Endothelial cell of umbilical vein (primary cell): ENCODE measurements around the gene B3GALT5. TPM values are rescaled to one million over a fixed set of nuclear protein-coding genes. Genes with fewer than 3 reads are reported as not detected.

Experiments
- BruUV-seq: library from RNA; stranded (reverse); fragments of 400-500 nt; replicated peaks from 2 replicates; lab custom pipeline; 2021; lab: Mats Ljungman, UMichigan
- CTCF ChIA-PET: fragments of 300-600, 350-600 bp; sonication (Branson Sonifier 250); formaldehyde crosslinking; loops from one replicate; lab custom pipeline; 2021; ENCODE audit warnings: antibody characterized with exemption, inconsistent platforms; lab: Charles Lee
- POLR2A ChIA-PET: fragments of 300-600, 350-600 bp; sonication (Branson Sonifier 250); formaldehyde crosslinking; loops from one replicate; lab custom pipeline; 2021; ENCODE audit warnings: antibody characterized with exemption, inconsistent platforms; lab: Charles Lee
- DNase-seq: peaks from one replicate; pipeline ENCODE4 v3.0.0-alpha.2; 2011; ENCODE audit warnings: low read depth, low spot score
- FAIRE-seq: peaks from 2 replicates; lab custom pipeline; 2011; peaks lifted over from hg19 to GRCh38; lab: Jason Lieb, UNC
- H2AFZ ChIP-seq: 2 replicates; pipeline ENCODE4 v1.6.0; 2012; ENCODE audit warnings: low read depth, low read length, control low read depth, inconsistent platforms
- H3K27ac ChIP-seq: 2 replicates; pipeline ENCODE4 v1.5.1; 2011; ENCODE audit warnings: low read depth, mild to moderate bottlenecking, control low read depth, low read length, moderate library complexity; ENCODE audit not compliant: insufficient read depth
- H3K27me3 ChIP-seq, 2 experiments: 2 replicates each; pipeline versions ENCODE4 v1.6.0 to v1.6.1; 2011; ENCODE audit warnings: low read length in 2 of 2, mixed read lengths in 1 of 2; ENCODE audit not compliant: control insufficient read depth in 2 of 2, insufficient read depth in 2 of 2
- H3K36me3 ChIP-seq, 2 experiments: 2 replicates in 1 of 2; 3 replicates in 1 of 2; pipeline ENCODE4 v1.5.1; 2011; ENCODE audit warnings: low read length in 2 of 2, mild to moderate bottlenecking in 1 of 2, moderate library complexity in 1 of 2; ENCODE audit not compliant: control insufficient read depth in 2 of 2, insufficient read depth in 2 of 2; ENCODE audit errors: extremely low read depth in 1 of 2
- H3K4me1 ChIP-seq: 3 replicates; pipeline ENCODE4 v1.5.1; 2011; ENCODE audit warnings: mild to moderate bottlenecking, low read length; ENCODE audit not compliant: control insufficient read depth, insufficient read depth; ENCODE audit errors: extremely low read depth
- H3K4me2 ChIP-seq: 2 replicates; pipeline ENCODE4 v1.6.1; 2011; ENCODE audit warnings: low read length, control low read depth, mixed read lengths; ENCODE audit not compliant: insufficient read depth
- H3K4me3 ChIP-seq, 3 experiments: fragments of 200-600 bp in 1 of 3; sonication (generic), shearing (Covaris generic) in 1 of 3; replicated peaks in 1 of 3; 2 replicates each; pipeline ENCODE4 v1.5.1; 2011 to 2016; ENCODE audit warnings: control low read depth in 3 of 3, low read length in 3 of 3, mild to moderate bottlenecking in 2 of 3, inconsistent platforms in 1 of 3, low read depth in 1 of 3, moderate library complexity in 1 of 3; ENCODE audit not compliant: insufficient read depth in 1 of 3
- H3K79me2 ChIP-seq: 2 replicates; pipeline ENCODE4 v1.6.0; 2012; ENCODE audit warnings: low read length, inconsistent platforms; ENCODE audit not compliant: control insufficient read depth, insufficient read depth
- H3K9ac ChIP-seq: replicated peaks from 2 replicates; pipeline ENCODE3; 2011; ENCODE audit warnings: low read length, control low read depth; ENCODE audit not compliant: insufficient read depth; ENCODE audit errors: extremely low read depth
- H3K9me1 ChIP-seq: replicated peaks from 3 replicates; pipeline ENCODE4 v1.6.0; 2011; ENCODE audit warnings: mild to moderate bottlenecking, low read length; ENCODE audit not compliant: control insufficient read depth, insufficient read depth; ENCODE audit errors: extremely low read depth
- H3K9me3 ChIP-seq: replicated peaks from 2 replicates; pipeline ENCODE4 v1.5.1; 2012; ENCODE audit warnings: low read length, inconsistent platforms; ENCODE audit not compliant: control insufficient read depth, insufficient read depth
- H4K20me1 ChIP-seq: replicated peaks from 2 replicates; pipeline ENCODE3; 2011; ENCODE audit warnings: mild to moderate bottlenecking, low read length; ENCODE audit not compliant: control insufficient read depth, insufficient read depth; ENCODE audit errors: extremely low read depth
- CTCF ChIP-seq, 2 donors: IDR thresholded peaks; 1 replicate in 1 of 2; 2 replicates in 1 of 2; pipeline ENCODE4 v1.5.1; 2011; ENCODE audit warnings: low read length in 2 of 2, mild to moderate bottlenecking in 2 of 2, moderate library complexity in 2 of 2, control low read depth in 1 of 2, inconsistent platforms in 1 of 2, low read depth in 1 of 2; ENCODE audit not compliant: insufficient read depth in 1 of 2; ENCODE audit errors: extremely low read depth in 1 of 2
- EZH2 ChIP-seq: IDR thresholded peaks from 2 replicates; pipeline ENCODE4 v1.6.1; 2012; ENCODE audit warnings: borderline replicate concordance, low read depth, mild to moderate bottlenecking, moderate library complexity, low read length, inconsistent platforms; ENCODE audit not compliant: severe bottlenecking
- FOS ChIP-seq: IDR thresholded peaks from 2 replicates; pipeline ENCODE4 v1.6.1; 2011; ENCODE audit warnings: mild to moderate bottlenecking, low read length, moderate library complexity, borderline replicate concordance; ENCODE audit not compliant: insufficient read depth
- GATA2 ChIP-seq: IDR thresholded peaks from 2 replicates; pipeline ENCODE4 v1.7.0; 2011; ENCODE audit warnings: low read depth, mild to moderate bottlenecking, moderate library complexity, mixed read lengths, low read length; ENCODE audit not compliant: insufficient read length, insufficient read depth
- JUN ChIP-seq: IDR thresholded peaks from 2 replicates; pipeline ENCODE4 v1.6.1; 2011; ENCODE audit warnings: borderline replicate concordance, low read depth; ENCODE audit not compliant: insufficient read length, insufficient read depth
- MAX ChIP-seq: IDR thresholded peaks from 2 replicates; pipeline ENCODE4 v1.6.1; 2011; ENCODE audit not compliant: insufficient read depth, insufficient read length
- MYC ChIP-seq: IDR thresholded peaks from one replicate; pipeline ENCODE4 v1.6.1; 2011; ENCODE audit warnings: mild to moderate bottlenecking, low read depth, low read length
- POLR2A ChIP-seq: IDR thresholded peaks from 2 replicates; pipeline ENCODE4 v1.6.1; 2012; ENCODE audit warnings: low read depth, mild to moderate bottlenecking, control low read depth, low read length
- POLR2AphosphoS5 ChIP-seq: IDR thresholded peaks from 2 replicates; pipeline ENCODE4 v1.6.1; 2012; ENCODE audit warnings: low read depth, mild to moderate bottlenecking, control low read depth, low read length, moderate library complexity; ENCODE audit not compliant: insufficient read depth
- dilution Hi-C: fragments of 300-500 bp; cut with MboI; formaldehyde crosslinking; loops from one replicate; pipeline ENCODE4 v1.15.0; 2019; ENCODE audit warnings: low sequenced_read_pairs; ENCODE audit not compliant: extremely low pct_ligation_motif_present
- intact Hi-C: fragments of 100-400 bp; cut with micrococcal nuclease; formaldehyde crosslinking; loops from one replicate; pipeline ENCODE4 v1.10.0; 2022
- polyA plus RNA-seq, 4 experiments: library from polyadenylated mRNA; depleted of rRNA in 3 of 4; stranded (reverse) in 3 of 4; unstranded in 1 of 4; fragments of >200 nt; gene quantifications; 2 replicates each; pipeline versions ENCODE4 v1.2.1 to v1.2.3, GENCODE V29; 2011 to 2012; ENCODE audit warnings: missing spikeins in 1 of 4
- total RNA-seq: library from RNA; stranded (reverse); gene quantifications from 2 replicates; pipeline ENCODE4 v1.2.3, GENCODE V29; 2021

The B3GALT5 gene
- total and polyA plus RNA-seq, 2 donors (not counting 3 experiments of a cell fraction or from before 2014, with no cell fraction given), result 0.04 TPM; not detected in 1

GRCh38 chr21:39595465-39595864, 17.3 kb upstream of the B3GALT5 start:
- FAIRE-seq, result no peak
- H3K9ac ChIP-seq, result no peak overlapping the region

More at GRCh38 chr21:39595465-39595864, 17.3 kb upstream of the B3GALT5 start:
- Histone ChIP-seq H4K20me1 (no peaks in the 10 kb centered on the region), H3K9me1 (no peaks in the 10 kb centered on the region), H3K4me2 (no peak overlapping the region), H3K27me3 (no peaks in the 10 kb centered on the region), H3K4me1 (no peaks in the 10 kb centered on the region), H3K9me3 (no peaks in the 10 kb centered on the region), H3K36me3 (no peaks in the 10 kb centered on the region), H3K27ac (no peak overlapping the region), H3K79me2 (no peaks in the 10 kb centered on the region), H2AFZ (no peak overlapping the region), H3K4me3 (no peak overlapping the region)
- intact Hi-C loops (no loop called here), dilution Hi-C loops (no loop called here)
- BruUV-seq, result no TSS peak
- ChIA-PET CTCF (no interaction called here), POLR2A (no interaction called here)
- TF ChIP-seq CTCF (IDR thresholded peaks at IDR 0.05; ENCODE audit: extremely low read depth in 1 of 2, insufficient read depth in 1 of 2, low read depth in 1 of 2, low read length in 2 of 2) (no peak), FOS (no peak), POLR2A (no peak), POLR2AphosphoS5 (no peak), MAX (no peak), MYC (no peak), EZH2 (no peak), GATA2 (no peak), JUN (no peak)
- no peak for DNase-seq
